Measurements from ENCODE around the gene SPEN.

DNA sequence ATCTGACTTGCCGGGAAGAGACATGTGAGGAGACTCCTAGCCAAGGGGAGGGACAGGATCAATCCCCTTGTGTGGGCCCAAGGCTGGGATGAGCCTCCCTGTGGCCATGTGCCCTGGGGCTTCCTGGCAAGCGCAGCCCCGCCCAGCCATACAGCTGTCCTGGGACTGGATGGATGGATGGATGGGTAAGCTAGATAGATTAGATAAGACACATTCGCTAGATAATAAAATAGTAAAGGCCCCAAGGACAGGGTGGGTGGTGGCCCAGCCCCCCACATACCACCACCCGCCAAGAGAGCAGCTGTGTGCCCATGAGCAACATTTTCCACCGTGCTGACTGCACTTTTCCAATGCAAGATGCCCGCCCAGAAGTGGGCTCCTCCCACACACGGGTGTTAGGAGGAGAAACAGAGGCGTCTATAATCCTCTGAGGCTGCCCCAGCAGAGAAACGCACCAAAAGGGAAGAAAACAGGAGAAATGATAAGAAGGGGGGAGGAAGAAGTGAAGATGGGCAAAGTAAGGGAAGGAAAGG lies 103.3 kb downstream of the SPEN start:
- TF ChIP-seq POLR2AphosphoS5 (IDR thresholded peaks at IDR 0.05; ENCODE audit: borderline replicate concordance, low read depth, low read length) = no peak
- TF ChIP-seq EZH2 (IDR thresholded peaks at IDR 0.05) = no peak
